Neural progenitor cell (in vitro differentiated cells): ENCODE results near the gene PXDN.

ENCODE experiments used
- EZH2 ChIP-seq: fragments of 200-600 bp; sonication (generic); IDR thresholded peaks from 2 replicates; pipeline ENCODE4 v1.6.1; 2017; ENCODE audit warnings: antibody characterized with exemption, mild to moderate bottlenecking, moderate library complexity
- EZH2phosphoT487 ChIP-seq: fragments of 200-600 bp; sonication (generic); IDR thresholded peaks from 2 replicates; pipeline ENCODE4 v1.6.1; 2017; ENCODE audit warnings: antibody characterized with exemption
- TF ChIP-seq, protein P1 (sequence below): fragments of 200-600 bp; sonication (generic); IDR thresholded peaks from 2 replicates; pipeline ENCODE4 v1.5.1; 2017; ENCODE audit warnings: antibody characterized with exemption, mild to moderate bottlenecking

DNA sequence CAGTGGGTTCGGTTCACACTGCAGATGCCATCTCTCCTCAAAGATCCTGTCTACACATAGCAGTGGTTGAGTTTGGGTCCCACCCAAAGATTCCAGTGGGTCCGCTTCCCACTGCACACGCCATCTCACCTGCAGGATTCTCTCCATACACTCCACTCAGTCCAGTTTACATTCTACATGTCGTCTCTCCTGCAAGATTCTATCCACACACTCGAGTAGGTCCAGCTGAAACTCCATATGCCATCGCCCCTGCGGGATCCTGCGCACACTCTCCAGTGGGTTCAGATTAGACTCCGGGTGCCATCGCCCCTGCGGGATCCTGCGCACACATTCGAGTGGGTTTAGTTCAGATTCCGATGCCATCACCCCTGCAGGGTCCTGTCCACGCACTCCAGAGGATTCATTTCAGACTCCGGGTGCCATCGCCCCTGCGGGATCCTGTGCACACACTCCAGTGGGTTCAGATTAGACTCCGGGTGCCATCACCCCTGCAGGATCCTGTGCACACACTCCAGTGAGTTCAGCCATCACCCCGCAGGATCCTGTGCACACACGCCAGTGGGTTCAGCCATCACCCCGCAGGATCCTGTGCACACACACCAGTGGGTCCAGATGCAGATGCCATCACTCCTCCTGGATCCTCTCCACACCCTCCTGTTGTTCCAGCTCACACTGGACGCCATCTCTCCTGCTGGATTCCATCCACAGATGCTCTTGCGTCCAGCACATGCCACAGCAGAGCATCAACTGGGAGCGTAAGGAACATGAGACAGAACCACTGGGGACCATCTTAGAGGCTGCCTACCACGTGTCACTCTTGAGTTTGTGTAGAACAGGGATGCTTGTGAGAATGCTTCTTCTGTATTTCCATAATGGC is 3.0 kb upstream of the PXDN start:
- TF ChIP-seq, protein P1, sequence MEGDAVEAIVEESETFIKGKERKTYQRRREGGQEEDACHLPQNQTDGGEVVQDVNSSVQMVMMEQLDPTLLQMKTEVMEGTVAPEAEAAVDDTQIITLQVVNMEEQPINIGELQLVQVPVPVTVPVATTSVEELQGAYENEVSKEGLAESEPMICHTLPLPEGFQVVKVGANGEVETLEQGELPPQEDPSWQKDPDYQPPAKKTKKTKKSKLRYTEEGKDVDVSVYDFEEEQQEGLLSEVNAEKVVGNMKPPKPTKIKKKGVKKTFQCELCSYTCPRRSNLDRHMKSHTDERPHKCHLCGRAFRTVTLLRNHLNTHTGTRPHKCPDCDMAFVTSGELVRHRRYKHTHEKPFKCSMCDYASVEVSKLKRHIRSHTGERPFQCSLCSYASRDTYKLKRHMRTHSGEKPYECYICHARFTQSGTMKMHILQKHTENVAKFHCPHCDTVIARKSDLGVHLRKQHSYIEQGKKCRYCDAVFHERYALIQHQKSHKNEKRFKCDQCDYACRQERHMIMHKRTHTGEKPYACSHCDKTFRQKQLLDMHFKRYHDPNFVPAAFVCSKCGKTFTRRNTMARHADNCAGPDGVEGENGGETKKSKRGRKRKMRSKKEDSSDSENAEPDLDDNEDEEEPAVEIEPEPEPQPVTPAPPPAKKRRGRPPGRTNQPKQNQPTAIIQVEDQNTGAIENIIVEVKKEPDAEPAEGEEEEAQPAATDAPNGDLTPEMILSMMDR = no peak
- TF ChIP-seq EZH2 (no peak), EZH2phosphoT487 (no peak)
